GM13977 (cell line): ENCODE measurements around the gene KDSR.
"Not testable (repeated sequence)": the region's sequence is repeated elsewhere in the genome, so short reads cannot be mapped to it uniquely, and the experiment has no call there.

Source experiments
- DNase-seq: peaks from one replicate; pipeline ENCODE4 v3.0.0; 2012; ENCODE audit warnings: low spot score
- in situ Hi-C: fragments of 300-500 bp; cut with MboI; formaldehyde crosslinking; loops from one replicate; pipeline ENCODE4 v1.12.0; 2022; ENCODE audit warnings: low sequenced_read_pairs, low pct_unique_long_range_greater_than_20kb, mixed read lengths, inconsistent platforms; ENCODE audit not compliant: unreplicated experiment
- TF ChIP-seq, protein P1 (sequence below): IDR thresholded peaks from 2 replicates; pipeline ENCODE4 v1.5.1; 2012; ENCODE audit warnings: mild to moderate bottlenecking, control low read depth; ENCODE audit not compliant: insufficient read depth; ENCODE audit errors: extremely low read depth, missing control alignments

KDSR gene

DNA sequence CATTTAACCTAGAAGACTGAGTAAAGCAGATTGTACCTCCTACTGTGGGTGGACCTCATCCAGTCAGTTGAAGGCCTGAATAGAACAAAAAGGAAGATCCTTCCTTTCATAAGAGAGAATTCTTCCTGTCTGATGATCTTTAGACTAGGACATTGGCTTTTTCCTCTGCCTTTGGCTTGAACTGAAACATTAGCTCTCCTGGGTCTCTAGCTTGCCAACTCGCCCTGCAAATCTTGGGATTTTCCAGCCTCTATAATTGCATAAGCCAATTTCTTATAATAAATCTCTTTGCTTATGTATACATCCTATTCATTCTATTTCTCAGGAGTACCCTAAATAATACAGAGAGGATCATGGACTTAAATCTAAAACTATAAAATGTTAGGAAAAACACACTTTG is 6.2 kb upstream of the KDSR start:
- in situ Hi-C loops = no loop called here
- TF ChIP-seq, protein P1, sequence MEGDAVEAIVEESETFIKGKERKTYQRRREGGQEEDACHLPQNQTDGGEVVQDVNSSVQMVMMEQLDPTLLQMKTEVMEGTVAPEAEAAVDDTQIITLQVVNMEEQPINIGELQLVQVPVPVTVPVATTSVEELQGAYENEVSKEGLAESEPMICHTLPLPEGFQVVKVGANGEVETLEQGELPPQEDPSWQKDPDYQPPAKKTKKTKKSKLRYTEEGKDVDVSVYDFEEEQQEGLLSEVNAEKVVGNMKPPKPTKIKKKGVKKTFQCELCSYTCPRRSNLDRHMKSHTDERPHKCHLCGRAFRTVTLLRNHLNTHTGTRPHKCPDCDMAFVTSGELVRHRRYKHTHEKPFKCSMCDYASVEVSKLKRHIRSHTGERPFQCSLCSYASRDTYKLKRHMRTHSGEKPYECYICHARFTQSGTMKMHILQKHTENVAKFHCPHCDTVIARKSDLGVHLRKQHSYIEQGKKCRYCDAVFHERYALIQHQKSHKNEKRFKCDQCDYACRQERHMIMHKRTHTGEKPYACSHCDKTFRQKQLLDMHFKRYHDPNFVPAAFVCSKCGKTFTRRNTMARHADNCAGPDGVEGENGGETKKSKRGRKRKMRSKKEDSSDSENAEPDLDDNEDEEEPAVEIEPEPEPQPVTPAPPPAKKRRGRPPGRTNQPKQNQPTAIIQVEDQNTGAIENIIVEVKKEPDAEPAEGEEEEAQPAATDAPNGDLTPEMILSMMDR = no peak
- no peak for DNase-seq

DNA sequence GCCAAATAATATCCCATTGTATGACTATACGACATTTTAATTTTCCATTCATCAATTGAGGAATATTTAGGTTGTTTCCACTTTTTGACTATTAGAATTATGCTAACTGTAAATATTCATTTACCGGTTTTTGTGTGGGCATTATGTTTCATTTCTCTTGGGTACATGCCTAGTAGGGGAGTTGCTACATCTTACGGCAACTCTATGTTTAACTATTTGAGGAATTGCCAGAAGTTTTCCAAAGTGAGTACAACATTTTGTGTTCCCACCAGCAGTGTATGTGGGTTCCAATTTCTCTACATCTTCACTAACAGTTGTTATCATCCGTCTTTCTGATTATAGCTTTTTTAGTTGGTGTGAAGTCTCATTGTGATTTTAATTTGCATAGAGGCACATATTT is 1.6 kb upstream of the KDSR start:
- in situ Hi-C loops = no loop called here
- no peak for DNase-seq
- TF ChIP-seq, protein P1 = no peak

DNA sequence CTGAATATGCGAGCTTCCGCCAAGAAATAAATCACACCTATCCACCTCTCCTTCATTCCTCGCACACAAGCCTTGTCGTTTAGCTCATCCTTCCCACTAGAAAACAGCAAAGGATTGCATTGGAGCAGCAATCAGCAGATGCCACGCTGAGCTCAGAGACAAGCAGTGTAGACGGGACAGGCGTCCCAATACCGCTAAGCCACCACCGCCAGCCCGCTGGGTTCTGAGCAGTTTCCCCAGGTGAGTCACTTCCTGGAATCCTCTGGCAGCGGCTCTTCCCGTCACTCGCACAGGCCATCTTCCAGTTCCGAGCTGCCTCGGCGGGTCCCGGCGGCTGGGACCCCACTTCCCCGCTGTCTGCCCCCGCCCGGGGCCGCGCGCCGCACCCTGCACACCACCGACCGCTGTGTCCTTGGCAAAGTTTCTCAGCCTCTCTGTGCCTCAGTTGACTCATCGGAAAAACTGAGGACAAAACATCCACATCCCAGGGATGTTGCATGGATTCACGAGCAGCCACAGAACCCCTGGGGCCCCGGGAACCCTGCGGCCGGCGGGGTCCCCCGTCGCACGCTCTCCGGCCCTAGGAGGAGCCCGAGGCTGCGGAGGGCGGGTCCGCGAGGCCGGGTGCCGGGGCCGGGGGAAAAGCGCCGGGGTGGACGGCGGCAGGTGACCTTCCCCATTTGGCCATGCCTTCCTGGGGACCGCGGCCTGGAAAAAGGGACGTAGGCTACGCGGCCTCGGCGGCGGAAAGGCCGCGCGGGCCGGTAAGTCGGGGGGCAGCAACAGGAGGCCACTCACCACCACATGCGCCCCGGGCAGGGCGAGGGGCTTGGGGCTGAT is 573 bp downstream of the KDSR start:
- peak; percentile 69 for DNase-seq
- TF ChIP-seq, protein P1 = no peak
- in situ Hi-C loops = no loop called here

DNA sequence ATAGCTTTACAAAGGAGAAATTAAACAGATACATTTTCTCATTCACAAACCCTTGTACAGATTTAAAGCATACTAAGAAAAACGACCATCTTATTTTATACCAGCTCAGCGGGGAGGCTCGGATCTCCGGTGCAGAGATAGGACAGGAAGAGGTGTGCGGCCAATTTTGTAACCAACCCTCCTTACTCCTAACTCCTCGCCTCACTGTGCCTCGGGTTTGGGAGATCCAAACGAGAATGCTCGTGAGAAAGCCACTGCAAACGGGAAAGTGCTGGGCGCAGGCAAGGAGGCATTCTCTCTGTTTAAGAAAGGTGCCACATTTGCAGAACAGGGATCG is 1.2 kb downstream of the KDSR start:
- peak; percentile 35 for DNase-seq
- TF ChIP-seq, protein P1 = no peak
- in situ Hi-C loops = no loop called here

DNA sequence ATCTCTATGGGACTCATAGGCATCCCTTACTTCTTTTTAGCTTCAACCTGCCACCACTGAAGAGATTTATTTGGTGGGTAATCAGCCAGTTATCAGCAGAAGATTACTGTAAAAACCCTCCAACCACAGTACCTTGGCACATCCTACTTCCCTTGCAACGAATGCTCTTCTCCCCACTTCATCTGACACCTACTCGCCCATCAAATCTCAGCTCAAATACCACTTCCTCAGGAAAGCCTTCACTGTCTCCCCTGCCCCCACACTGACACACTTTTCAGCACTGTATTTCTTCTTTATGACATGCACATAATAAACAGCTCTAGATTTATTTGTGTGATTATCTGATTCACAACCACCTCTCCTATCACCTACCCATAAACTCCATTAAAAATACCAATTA is 3.1 kb downstream of the KDSR start:
- TF ChIP-seq, protein P1 = no peak
- in situ Hi-C loops = no loop called here
- DNase-seq = no peak

DNA sequence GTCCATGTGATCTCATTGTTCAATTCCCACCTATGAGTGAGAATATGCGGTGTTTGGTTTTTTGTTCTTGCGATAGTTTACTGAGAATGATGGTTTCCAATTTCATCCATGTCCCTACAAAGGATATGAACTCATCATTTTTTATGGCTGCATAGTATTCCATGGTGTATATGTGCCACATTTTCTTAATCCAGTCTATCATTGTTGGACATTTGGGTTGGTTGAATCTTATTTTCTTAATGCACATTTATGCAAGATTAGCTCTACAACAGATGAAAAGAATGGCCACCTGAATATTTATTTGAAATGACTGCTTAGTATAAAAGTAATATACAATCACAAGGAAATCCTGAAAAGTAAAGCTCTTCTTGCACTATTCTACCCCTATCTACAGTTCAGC is 3.6 kb downstream of the KDSR start:
- DNase-seq, in situ Hi-C loops: not testable (repeated sequence)

DNA sequence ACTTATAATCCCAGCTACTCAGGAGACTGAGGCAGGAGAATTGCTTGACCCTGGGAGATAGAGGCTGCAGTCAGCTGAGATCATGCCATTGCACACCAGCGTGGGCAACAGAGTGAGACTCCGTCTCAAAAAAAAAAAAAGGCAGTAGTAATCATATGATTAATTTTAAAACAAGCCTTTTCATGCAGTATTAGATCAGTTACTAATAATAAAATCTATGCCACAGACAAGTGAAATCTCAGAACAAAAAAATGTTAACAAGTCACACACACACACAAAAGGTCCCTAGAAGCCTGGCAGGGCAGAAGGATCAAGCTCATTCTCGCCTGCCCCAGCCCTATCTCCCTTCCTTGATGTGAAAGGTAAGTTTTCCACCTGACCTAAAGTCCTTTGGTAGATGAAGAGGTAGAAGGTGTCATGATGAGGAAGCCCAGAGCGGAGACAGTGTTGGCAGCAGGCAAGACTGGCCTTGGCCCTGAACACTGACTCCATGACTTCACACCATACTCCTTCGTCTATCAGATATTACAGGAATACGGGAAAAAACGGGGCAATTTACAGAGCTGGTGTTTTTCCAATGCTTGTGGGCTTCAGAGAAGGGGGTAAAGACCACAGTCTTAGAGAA is 10.6 kb downstream of the KDSR start:
- in situ Hi-C loops = no loop called here
- TF ChIP-seq, protein P1 = no peak
- DNase-seq = no peak
